GM18868 (cell line): ENCODE measurements around the gene USP51.
A peak's percentile ranks its signal among the peaks of the same experiment; 100 is the strongest.
"Not testable (repeated sequence)": the region's sequence is repeated elsewhere in the genome, so short reads cannot be mapped to it uniquely, and the experiment has no call there.

ENCODE experiments used
- ATAC-seq: cut with Tn5 transposase; IDR thresholded peaks from one replicate; pipeline ENCODE4 v1.9.1; 2021; ENCODE audit warnings: mild to moderate bottlenecking, moderate library complexity; ENCODE audit not compliant: unreplicated experiment

The USP51 gene

DNA sequence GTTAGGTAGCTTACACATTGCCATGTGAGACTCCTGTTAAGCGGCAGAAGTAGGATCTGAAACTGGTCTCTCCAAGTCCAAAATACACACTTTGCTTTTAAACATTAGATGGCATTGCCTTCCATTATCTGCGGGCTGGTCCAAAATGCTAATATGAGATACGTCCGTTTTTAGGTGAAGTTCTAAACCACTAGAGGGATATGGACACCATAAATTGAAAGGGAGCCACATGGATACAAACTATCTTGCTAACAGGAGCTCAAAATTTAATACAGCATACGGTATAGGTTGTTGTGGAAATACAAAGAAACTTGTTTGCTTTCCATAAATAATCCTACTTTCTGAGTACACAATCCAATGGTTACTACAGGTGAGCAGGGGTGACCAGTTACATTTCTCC, 23.9 kb downstream of the USP51 start:
- not testable (repeated sequence) for ATAC-seq

DNA sequence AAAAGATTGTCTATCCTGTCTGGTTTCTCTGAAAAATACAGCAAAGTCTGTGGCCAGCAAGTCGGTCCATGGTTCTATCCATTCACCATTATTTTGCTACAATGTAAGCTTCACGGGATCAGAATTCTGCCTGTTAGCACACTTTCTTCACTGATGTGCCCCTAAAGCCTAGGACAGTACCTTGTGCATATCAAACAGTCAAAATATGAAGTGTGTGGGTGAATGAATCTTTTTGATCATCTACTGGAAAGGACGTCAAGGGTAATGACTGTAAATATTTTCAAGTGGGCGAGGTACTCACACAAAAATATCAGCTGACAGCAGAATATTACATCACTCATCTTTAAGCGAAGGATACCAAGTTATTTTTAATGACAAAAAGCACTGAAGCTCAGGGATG, 24.5 kb downstream of the USP51 start:
- ATAC-seq = not testable (repeated sequence)

DNA sequence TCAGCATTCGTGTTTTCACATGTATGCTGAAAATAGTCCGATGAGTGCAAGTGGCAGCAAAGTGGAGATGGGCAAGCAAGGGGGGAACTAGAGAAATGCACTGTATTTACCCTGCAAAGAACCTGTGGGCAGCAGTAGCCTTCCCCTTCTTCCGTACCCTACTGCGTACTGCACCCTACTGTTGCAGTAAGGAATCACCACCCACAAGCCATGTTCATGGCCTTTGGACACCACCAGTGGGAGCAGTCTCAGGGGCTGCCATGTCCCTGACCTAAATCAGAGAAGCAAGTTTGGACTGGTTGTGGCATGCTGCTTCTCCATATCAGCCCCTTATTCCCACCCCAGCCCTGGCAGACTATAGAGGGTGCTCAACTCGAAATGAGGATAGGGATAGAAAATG, 25.6 kb downstream of the USP51 start:
- ATAC-seq = peak; percentile 57

DNA sequence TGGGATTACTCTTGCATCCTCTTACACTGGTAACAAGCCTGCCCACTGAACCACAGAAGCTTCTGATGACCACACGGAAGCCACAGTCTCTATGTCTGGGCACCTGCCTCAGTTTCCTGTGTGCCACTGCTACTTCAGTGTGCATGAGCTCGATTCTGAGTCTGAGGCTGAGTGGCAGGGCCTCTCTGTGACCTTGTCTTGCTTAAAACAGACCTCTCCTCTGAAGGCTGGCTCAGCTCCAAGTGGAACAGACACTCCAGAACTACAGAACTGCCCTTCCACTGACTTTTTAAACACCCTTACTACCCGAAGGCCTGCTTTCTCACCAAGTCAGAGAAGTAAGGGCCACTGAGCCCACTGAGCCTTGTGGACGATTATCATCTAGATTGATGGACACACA, 29.7 kb downstream of the USP51 start:
- ATAC-seq = not testable (repeated sequence)

DNA sequence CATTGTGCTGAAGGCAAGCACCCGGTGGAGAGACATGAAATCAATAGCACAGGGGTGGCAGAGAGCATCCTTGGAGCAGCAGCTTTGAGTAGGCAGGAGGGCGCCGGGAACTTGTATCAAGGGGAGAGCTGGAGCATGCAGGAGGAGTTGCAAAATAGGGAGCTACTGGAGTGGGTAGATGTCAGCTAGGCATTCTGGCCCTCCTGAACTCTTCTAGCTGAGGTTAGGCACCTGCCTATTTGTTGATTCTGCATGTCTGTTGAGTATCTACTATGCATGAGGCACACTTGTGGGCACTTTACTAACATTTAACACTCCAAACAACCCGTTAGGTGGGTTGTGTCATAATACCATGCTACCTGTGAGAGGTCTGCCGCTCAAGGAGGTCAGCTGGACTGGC, 30.2 kb downstream of the USP51 start:
- ATAC-seq = not testable (repeated sequence)

DNA sequence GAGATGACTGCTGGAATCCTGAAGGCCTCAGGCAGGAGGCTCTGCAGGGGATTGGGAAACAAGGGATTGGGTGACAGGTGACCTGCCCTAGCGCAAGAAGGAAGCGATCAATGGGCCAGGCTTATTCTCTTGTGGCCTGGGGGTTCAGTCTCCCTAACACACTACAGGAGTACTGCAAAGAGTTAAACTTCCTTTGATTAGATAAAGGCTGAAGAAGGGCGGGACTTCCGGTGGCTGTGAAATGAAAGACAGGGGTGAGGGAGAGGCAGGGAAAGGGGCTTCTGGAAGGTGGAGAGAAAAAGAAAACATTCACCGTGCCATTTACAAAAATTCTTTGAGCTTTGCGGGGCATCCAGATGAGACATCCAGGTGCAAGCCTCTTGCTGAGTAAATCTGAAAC, 33.9 kb downstream of the USP51 start:
- ATAC-seq = not testable (repeated sequence)

DNA sequence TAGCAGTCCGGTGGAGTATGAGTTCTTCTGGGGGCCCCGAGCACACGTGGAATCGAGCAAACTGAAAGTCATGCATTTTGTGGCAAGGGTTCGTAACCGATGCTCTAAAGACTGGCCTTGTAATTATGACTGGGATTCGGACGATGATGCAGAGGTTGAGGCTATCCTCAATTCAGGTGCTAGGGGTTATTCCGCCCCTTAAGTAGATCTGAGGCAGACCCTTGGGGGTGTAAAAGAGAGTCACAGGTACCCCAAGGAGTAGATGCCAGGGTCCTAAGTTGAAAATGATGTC, 36.9 kb downstream of the USP51 start:
- no peak for ATAC-seq

DNA sequence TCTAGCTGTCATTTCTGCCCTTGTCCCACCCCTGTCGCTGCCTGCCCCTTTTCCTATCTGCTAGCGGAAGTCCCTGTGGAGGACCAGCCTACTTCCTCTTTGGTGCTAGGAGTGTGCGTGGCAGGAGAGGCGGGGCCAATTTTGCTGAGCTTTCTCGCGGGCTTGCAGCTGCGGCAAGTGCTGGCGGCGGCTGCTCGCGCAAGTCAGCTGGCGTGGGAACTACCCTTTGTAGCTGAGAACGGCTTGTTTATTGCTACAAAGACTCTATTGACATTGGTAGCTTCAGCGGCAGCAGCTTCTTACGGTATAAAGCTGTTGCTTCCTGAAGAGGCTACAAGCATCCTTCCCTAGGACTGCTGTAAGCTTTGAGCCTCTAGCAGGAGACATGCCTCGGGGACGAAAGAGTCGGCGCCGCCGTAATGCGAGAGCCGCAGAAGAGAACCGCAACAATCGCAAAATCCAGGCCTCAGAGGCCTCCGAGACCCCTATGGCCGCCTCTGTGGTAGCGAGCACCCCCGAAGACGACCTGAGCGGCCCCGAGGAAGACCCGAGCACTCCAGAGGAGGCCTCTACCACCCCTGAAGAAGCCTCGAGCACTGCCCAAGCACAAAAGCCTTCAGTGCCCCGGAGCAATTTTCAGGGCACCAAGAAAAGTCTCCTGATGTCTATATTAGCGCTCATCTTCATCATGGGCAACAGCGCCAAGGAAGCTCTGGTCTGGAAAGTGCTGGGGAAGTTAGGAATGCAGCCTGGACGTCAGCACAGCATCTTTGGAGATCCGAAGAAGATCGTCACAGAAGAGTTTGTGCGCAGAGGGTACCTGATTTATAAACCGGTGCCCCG, 37.4 kb downstream of the USP51 start, which contains the start of gene MAGEH1:
TSS of gene MAGEH1 (plus strand) at position 138 of the 843 bp plus-strand sequence. CDS start at position 386, 248 bp downstream.
- ATAC-seq = peak; percentile 98

DNA sequence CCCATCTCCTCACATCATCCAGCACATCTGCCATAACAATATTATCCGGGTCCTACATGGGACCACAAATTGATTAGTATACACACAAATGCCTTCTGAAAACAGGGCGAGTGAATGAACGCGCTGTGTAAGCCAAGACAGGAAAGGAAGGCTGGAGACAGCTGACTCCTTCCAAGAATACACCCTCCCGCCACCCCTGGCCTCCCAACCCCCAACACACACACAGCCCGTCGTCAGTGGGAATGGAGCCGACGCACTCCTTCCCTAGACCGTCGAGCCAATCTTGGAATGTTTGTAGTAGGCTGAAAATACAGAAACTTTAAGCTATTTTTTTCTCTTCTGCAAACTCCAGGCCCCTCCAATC, 38.0 kb downstream of the USP51 start:
- peak; percentile 28 for ATAC-seq

DNA sequence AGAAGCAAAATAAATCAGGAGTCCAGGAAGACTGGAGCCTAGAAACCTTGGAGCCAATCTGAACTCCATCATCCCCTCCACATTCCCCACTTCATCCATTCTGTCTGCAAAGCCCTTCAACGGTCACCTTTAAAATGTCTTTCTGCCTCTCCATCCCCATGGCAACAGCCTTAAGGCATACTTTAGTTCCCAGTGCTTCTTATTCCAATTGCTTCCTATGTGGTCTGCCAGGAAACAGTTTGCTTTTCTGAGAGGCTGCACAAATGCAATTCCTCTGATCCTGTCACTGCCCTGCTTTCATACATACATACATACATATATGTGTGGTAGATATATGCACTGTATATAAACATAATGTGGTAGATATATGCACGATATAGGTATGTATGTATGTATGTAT, 38.5 kb downstream of the USP51 start:
- no peak for ATAC-seq

DNA sequence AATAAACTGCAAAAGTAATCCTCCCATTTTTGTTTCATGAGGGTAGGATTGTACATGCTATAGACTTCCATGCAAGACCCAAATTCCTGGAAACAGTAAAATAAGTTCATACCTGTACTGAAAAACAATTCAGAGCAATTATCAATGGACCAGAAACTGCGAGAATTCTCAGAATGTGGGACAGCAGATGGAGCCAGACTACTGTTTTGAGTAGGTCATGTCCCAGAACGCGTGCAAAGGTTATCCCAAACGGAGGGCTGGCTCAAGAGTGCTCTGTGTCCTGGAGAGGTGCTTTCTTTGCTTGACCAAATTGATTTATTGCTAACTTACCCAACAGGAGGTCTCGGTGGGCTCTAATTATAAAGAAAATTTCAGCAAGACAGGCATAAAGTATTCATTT, 39.4 kb downstream of the USP51 start:
- no peak for ATAC-seq

DNA sequence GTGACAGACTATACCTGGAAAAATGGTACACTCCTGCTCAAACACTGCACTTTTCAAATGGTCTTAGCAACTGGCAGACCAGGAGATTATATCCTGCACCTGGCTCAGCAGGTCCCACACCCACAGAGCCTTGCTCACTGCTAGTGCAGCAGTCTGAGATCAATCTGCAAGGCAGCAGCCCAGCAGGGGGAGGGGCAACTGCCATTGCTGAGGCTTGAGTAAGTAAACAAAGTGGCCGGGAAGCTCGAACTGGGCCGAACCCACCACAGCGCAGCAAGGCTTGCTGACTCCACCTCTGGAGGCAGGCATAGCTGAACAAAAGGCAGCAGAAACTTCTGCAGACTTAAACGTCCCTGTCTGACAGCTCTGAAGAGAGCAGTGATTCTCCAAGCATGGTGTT, 46.2 kb downstream of the USP51 start:
- not testable (repeated sequence) for ATAC-seq
